BLaER1 (cell line): ENCODE measurements around the gene KCNJ11.

Experiments used
- H3K27ac ChIP-seq: shearing (Covaris generic); formaldehyde crosslinking; 2 replicates; pipeline ENCODE4 v1.8.1; 2022
- H3K27me3 ChIP-seq: shearing (Covaris generic); formaldehyde crosslinking; 2 replicates; pipeline ENCODE4 v1.8.1; 2022
- H3K36me3 ChIP-seq: shearing (Covaris generic); formaldehyde crosslinking; 2 replicates; pipeline ENCODE4 v1.8.1; 2022
- H3K4me1 ChIP-seq: shearing (Covaris generic); formaldehyde crosslinking; 2 replicates; pipeline ENCODE4 v1.8.1; 2022
- H3K4me2 ChIP-seq: shearing (Covaris generic); formaldehyde crosslinking; 2 replicates; pipeline ENCODE4 v1.8.1; 2022
- H3K4me3 ChIP-seq: shearing (Covaris generic); formaldehyde crosslinking; 2 replicates; pipeline ENCODE4 v1.8.1; 2022
- H3K9ac ChIP-seq: shearing (Covaris generic); formaldehyde crosslinking; 2 replicates; pipeline ENCODE4 v1.8.1; 2022
- H3K9me3 ChIP-seq: shearing (Covaris generic); formaldehyde crosslinking; 2 replicates; pipeline ENCODE4 v1.8.1; 2022
- H4K20me1 ChIP-seq: shearing (Covaris generic); formaldehyde crosslinking; 2 replicates; pipeline ENCODE4 v1.8.1; 2022
- Cebpa-rat ChIP-seq: shearing (Covaris generic); IDR thresholded peaks from 2 replicates; pipeline ENCODE4 v1.8.1; 2022

KCNJ11 gene

DNA sequence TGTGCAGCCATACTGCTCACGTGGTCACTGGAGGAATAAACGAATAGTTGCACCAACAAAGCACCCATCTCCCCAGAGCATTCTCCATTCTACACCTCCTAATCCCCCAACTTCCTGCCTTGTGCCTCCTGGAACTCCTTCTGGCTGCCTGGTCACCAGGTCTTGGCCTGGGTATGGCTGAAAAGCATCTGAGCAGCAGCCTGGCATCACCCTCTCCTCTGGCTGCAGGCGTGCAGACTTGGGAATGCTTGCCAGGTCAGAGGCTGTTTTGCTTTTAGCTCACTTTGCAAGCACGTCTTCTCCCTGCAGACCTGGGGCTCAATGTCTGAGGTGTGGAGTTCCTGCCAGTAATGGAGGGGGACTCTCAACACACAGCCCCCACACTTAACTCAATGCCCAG lies 33.3 kb upstream of the KCNJ11 start:
- no peak overlapping the region for H3K4me3 ChIP-seq
- no peaks in the 10 kb centered on the region for H4K20me1 ChIP-seq
- no peaks in the 10 kb centered on the region for H3K27me3 ChIP-seq
- peaks cover 57% of the 10 kb centered on the region for H3K4me1 ChIP-seq
- no peaks in the 10 kb centered on the region for H3K9me3 ChIP-seq
- TF ChIP-seq Cebpa-rat = no peak
- no peak overlapping the region for H3K27ac ChIP-seq
- no peak overlapping the region for H3K9ac ChIP-seq
- no peaks in the 10 kb centered on the region for H3K36me3 ChIP-seq
- H3K4me2 ChIP-seq = peak overlapping the region; percentile 50

DNA sequence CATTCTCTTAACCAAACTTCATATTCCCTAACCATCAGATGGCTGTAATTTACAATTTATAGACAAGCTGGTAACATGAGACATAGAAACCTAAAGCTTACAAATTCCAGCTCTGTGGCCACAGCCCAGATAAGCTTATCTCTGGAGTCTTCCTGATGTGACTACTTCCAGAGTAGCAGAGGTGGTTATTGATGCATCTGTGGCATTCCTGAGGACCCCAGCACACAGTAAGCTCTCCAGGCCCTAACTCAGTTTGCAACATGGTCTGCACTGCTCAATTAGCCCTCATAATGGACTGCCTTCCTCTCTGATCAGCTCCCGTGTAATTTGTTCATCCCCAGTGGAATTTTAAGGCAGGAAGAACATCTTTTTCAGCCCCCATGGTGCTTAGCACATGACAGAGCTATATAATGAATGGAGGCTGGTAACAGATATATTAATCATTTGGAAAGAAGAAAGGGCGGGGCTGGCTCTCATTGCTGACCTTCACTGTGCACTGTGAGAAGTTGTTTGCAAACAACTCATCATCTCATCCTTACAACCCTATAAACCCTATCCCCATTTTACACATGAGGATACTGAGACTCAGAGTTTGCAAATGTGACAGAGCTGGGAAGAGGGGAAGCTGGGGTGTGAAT lies 30.1 kb upstream of the KCNJ11 start:
- TF ChIP-seq Cebpa-rat = no peak
- Histone ChIP-seq H4K20me1 (no peaks in the 10 kb centered on the region), H3K27ac (no peak overlapping the region), H3K4me1 (peaks cover 53% of the 10 kb centered on the region), H3K36me3 (no peaks in the 10 kb centered on the region), H3K4me3 (no peak overlapping the region), H3K27me3 (no peaks in the 10 kb centered on the region), H3K9ac (no peak overlapping the region), H3K4me2 (peak overlapping the region; percentile 56), H3K9me3 (no peaks in the 10 kb centered on the region)

GRCh38 chr11:17416492-17416891 lies 28.0 kb upstream of the KCNJ11 start:
- H3K9ac ChIP-seq = no peak overlapping the region
- no peak for TF ChIP-seq Cebpa-rat
- peaks cover 48% of the 10 kb centered on the region for H3K4me1 ChIP-seq
- no peak overlapping the region for H3K4me3 ChIP-seq
- H3K27me3 ChIP-seq = no peaks in the 10 kb centered on the region
- H3K36me3 ChIP-seq = no peaks in the 10 kb centered on the region
- H3K27ac ChIP-seq = no peak overlapping the region
- H4K20me1 ChIP-seq = no peaks in the 10 kb centered on the region
- no peak overlapping the region for H3K4me2 ChIP-seq
- H3K9me3 ChIP-seq = no peaks in the 10 kb centered on the region

DNA sequence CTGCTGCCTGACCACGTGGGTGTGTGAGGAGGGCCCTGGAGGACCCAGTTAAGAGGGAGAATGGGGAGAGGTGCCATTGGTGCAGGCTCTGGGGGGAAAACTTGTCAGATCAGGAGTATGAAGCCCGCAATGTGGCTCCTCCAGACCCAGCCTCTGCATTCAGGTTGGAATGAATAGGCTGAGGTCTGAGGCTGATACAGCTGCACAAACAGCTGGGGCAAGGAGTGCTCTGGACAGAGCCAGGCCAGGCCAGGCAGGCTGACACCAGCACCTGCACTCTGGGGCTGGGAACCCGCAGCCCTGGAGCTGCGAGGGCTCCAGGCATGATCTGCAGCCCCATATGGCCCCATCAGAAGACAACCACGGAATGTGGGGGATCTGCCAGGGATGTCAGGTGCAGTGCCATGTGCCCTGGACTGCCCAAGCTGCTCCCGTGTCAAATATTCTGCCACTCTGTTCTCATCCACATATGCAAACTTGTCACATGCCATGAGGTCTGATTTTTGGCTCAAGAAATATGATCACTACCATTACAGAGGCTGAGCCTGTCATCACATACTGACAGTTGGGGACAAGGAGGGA lies 27.2 kb upstream of the KCNJ11 start:
- Histone ChIP-seq H3K4me3 (no peak overlapping the region), H4K20me1 (no peaks in the 10 kb centered on the region), H3K4me1 (peaks cover 47% of the 10 kb centered on the region), H3K4me2 (no peak overlapping the region), H3K9me3 (no peaks in the 10 kb centered on the region), H3K27me3 (no peaks in the 10 kb centered on the region), H3K9ac (no peak overlapping the region), H3K36me3 (no peaks in the 10 kb centered on the region), H3K27ac (no peak overlapping the region)
- no peak for TF ChIP-seq Cebpa-rat

- no peaks in the 10 kb centered on the region for H3K9me3 ChIP-seq
- peaks cover 41% of the 10 kb centered on the region for H3K4me1 ChIP-seq
- 0 out of 2 replicates have a peak overlapping the region, but pooled peaks have one; percentile 5 for H3K4me2 ChIP-seq
- no peak overlapping the region for H3K27ac ChIP-seq
- TF ChIP-seq Cebpa-rat = no peak
- H4K20me1 ChIP-seq = no peaks in the 10 kb centered on the region
- no peaks in the 10 kb centered on the region for H3K36me3 ChIP-seq
- H3K27me3 ChIP-seq = no peaks in the 10 kb centered on the region
- no peak overlapping the region for H3K9ac ChIP-seq
- no peak overlapping the region for H3K4me3 ChIP-seq
These were observed 26.5 kb upstream of the KCNJ11 start for GRCh38 chr11:17414992-17415391.

GRCh38 chr11:17414317-17414737 lies 25.9 kb upstream of the KCNJ11 start:
- H3K4me3 ChIP-seq = no peak overlapping the region
- TF ChIP-seq Cebpa-rat = no peak
- no peaks in the 10 kb centered on the region for H3K36me3 ChIP-seq
- H3K27ac ChIP-seq = no peak overlapping the region; the same call in 1 of the 2 replicates
- H3K9me3 ChIP-seq = no peaks in the 10 kb centered on the region
- peaks cover 37% of the 10 kb centered on the region for H3K4me1 ChIP-seq
- no peak overlapping the region for H3K9ac ChIP-seq
- H4K20me1 ChIP-seq = no peaks in the 10 kb centered on the region
- H3K27me3 ChIP-seq = no peaks in the 10 kb centered on the region
- 0 out of 2 replicates have a peak overlapping the region, but pooled peaks have one; percentile 5 for H3K4me2 ChIP-seq

GRCh38 chr11:17413414-17414316 lies 25.2 kb upstream of the KCNJ11 start:
- no peak overlapping the region for H3K9ac ChIP-seq
- no peak for TF ChIP-seq Cebpa-rat
- no peaks in the 10 kb centered on the region for H3K36me3 ChIP-seq
- H3K4me2 ChIP-seq = no peak overlapping the region
- H3K27me3 ChIP-seq = no peaks in the 10 kb centered on the region
- no peaks in the 10 kb centered on the region for H4K20me1 ChIP-seq
- H3K4me3 ChIP-seq = no peak overlapping the region
- no peak overlapping the region for H3K27ac ChIP-seq
- H3K4me1 ChIP-seq = peaks cover 30% of the 10 kb centered on the region
- no peaks in the 10 kb centered on the region for H3K9me3 ChIP-seq

- H3K9ac ChIP-seq = no peak overlapping the region
- H3K4me1 ChIP-seq = peaks cover 31% of the 10 kb centered on the region
- TF ChIP-seq Cebpa-rat = no peak
- H3K36me3 ChIP-seq = no peaks in the 10 kb centered on the region
- no peak overlapping the region for H3K4me3 ChIP-seq
- H3K27me3 ChIP-seq = no peaks in the 10 kb centered on the region
- no peaks in the 10 kb centered on the region for H4K20me1 ChIP-seq
- H3K27ac ChIP-seq = no peak overlapping the region
- H3K4me2 ChIP-seq = no peak overlapping the region
- no peaks in the 10 kb centered on the region for H3K9me3 ChIP-seq
These were observed 24.2 kb upstream of the KCNJ11 start for GRCh38 chr11:17412488-17413180.

DNA sequence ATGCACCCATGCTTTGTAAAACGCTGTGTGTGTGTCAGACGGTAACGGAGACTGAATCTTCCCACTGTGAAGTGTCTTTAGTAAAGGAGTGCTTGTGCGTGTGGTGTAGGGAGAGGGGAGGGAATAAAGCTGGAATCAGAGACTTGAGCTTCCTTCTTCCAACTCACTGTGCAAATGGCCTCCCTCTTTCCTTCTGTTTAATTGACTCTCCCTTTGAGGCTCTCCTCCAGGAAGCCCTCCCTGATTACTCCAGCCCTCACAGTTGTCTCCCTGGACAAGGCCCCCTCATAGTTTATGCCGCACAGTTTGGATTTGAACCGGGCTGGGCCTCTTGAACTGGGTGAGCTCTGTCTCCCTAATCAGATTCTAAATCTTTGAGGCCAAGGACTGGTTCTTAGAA lies 23.0 kb upstream of the KCNJ11 start:
- no peak overlapping the region for H3K4me3 ChIP-seq
- H3K27ac ChIP-seq = no peak overlapping the region
- no peak for TF ChIP-seq Cebpa-rat
- H3K27me3 ChIP-seq = no peaks in the 10 kb centered on the region
- H3K4me2 ChIP-seq = peak overlapping the region; percentile 15
- no peaks in the 10 kb centered on the region for H3K36me3 ChIP-seq
- H3K4me1 ChIP-seq = peaks cover 43% of the 10 kb centered on the region
- H3K9ac ChIP-seq = no peak overlapping the region
- H3K9me3 ChIP-seq = no peaks in the 10 kb centered on the region
- no peaks in the 10 kb centered on the region for H4K20me1 ChIP-seq
